Astrocyte (in vitro differentiated cells and primary cell): ENCODE results near the gene WDR36. TPM values are rescaled to one million over a fixed set of nuclear protein-coding genes. Genes with fewer than 3 reads are reported as not detected.

ENCODE experiments used
- DNase-seq: peaks from one replicate; pipeline ENCODE4 v3.0.0-alpha.2; 2010; ENCODE audit warnings: low read depth
- FAIRE-seq: peaks from 2 replicates; lab custom pipeline; 2011; peaks lifted over from hg19 to GRCh38; lab: Jason Lieb, UNC
- H2AFZ ChIP-seq: 2 replicates; pipeline ENCODE4 v1.6.0; 2012; ENCODE audit warnings: low read depth, low read length, inconsistent platforms
- H3K27ac ChIP-seq: 2 replicates; pipeline ENCODE4 v1.5.1; 2011; ENCODE audit warnings: low read depth, low read length, inconsistent platforms
- H3K27me3 ChIP-seq: 2 replicates; pipeline ENCODE4 v1.6.0; 2011; ENCODE audit warnings: low read length, inconsistent platforms; ENCODE audit not compliant: insufficient read depth
- H3K36me3 ChIP-seq: 2 replicates; pipeline ENCODE4 v1.5.1; 2011; ENCODE audit warnings: low read length, inconsistent platforms; ENCODE audit not compliant: insufficient read depth
- H3K4me1 ChIP-seq: 2 replicates; pipeline ENCODE4 v1.5.1; 2011; ENCODE audit warnings: low read length, inconsistent platforms; ENCODE audit not compliant: insufficient read depth
- H3K4me2 ChIP-seq: 2 replicates; pipeline ENCODE4 v1.6.0; 2012; ENCODE audit warnings: low read length, inconsistent platforms
- H3K4me3 ChIP-seq: 2 replicates; pipeline ENCODE4 v1.5.1; 2011; ENCODE audit warnings: low read depth, mild to moderate bottlenecking, low read length, inconsistent platforms; ENCODE audit not compliant: insufficient read depth
- H3K79me2 ChIP-seq: 2 replicates; pipeline ENCODE4 v1.6.0; 2012; ENCODE audit warnings: mild to moderate bottlenecking, low read length, inconsistent platforms; ENCODE audit not compliant: insufficient read depth
- H3K9ac ChIP-seq: 2 replicates; pipeline ENCODE4 v1.6.0; 2012; ENCODE audit warnings: mild to moderate bottlenecking, low read length, inconsistent platforms
- H3K9me3 ChIP-seq: 2 replicates; pipeline ENCODE4 v1.5.1; 2012; ENCODE audit warnings: low read depth, mild to moderate bottlenecking, low read length, inconsistent platforms; ENCODE audit not compliant: insufficient read depth
- H4K20me1 ChIP-seq: 2 replicates; pipeline ENCODE4 v1.6.0; 2012; ENCODE audit warnings: low read length, inconsistent platforms; ENCODE audit not compliant: insufficient read depth
- H3K27ac Mint-ChIP-seq: one replicate; pipeline ENCODE4 v1.8.0; 2021; ENCODE audit warnings: mild to moderate bottlenecking, mixed read lengths; ENCODE audit not compliant: unreplicated experiment
- H3K27me3 Mint-ChIP-seq: one replicate; pipeline ENCODE4 v1.8.0; 2021; ENCODE audit warnings: low read depth, mixed read lengths; ENCODE audit not compliant: unreplicated experiment
- H3K36me3 Mint-ChIP-seq: one replicate; pipeline ENCODE4 v1.8.0; 2021; ENCODE audit warnings: low read depth, mixed read lengths; ENCODE audit not compliant: unreplicated experiment
- H3K4me1 Mint-ChIP-seq: one replicate; pipeline ENCODE4 v1.8.0; 2021; ENCODE audit warnings: low read depth, mixed read lengths; ENCODE audit not compliant: unreplicated experiment
- H3K4me3 Mint-ChIP-seq: one replicate; pipeline ENCODE4 v1.8.0; 2021; ENCODE audit warnings: mild to moderate bottlenecking, moderate library complexity, mixed read lengths; ENCODE audit not compliant: unreplicated experiment
- H3K9me3 Mint-ChIP-seq: one replicate; pipeline ENCODE4 v1.8.0; 2021; ENCODE audit warnings: mild to moderate bottlenecking, mixed read lengths; ENCODE audit not compliant: unreplicated experiment
- CTCF ChIP-seq: IDR thresholded peaks from 2 replicates; pipeline ENCODE4 v1.5.1; 2011; ENCODE audit warnings: low read depth, mild to moderate bottlenecking, inconsistent platforms, low read length, moderate library complexity; ENCODE audit not compliant: insufficient read depth
- EZH2 ChIP-seq: IDR thresholded peaks from 2 replicates; pipeline ENCODE4 v1.6.1; 2012; ENCODE audit warnings: mild to moderate bottlenecking, low read length, inconsistent platforms; ENCODE audit not compliant: insufficient read depth
- total RNA-seq: library from RNA; stranded (reverse); gene quantifications from 2 replicates; pipeline ENCODE4 v1.2.1, GENCODE V29; 2021

WDR36 gene
- total RNA-seq, 1 donor from 2014 or later: 33.4 TPM

GRCh38 chr5:111121926-111122325 is 29.8 kb downstream of the WDR36 start:
- Mint-ChIP-seq H3K27me3 (no peaks in the 10 kb centered on the region), H3K9me3 (no peaks in the 10 kb centered on the region), H3K27ac (no peak overlapping the region), H3K4me3 (no peak overlapping the region), H3K36me3 (peaks cover 5% of the 10 kb centered on the region), H3K4me1 (peaks cover 16% of the 10 kb centered on the region)
- Histone ChIP-seq H3K4me2 (no peak overlapping the region), H4K20me1 (no peaks in the 10 kb centered on the region), H3K27me3 (no peaks in the 10 kb centered on the region), H3K79me2 (peaks cover 5% of the 10 kb centered on the region), H3K9ac (no peak overlapping the region), H3K9me3 (no peaks in the 10 kb centered on the region), H3K36me3 (peaks cover 48% of the 10 kb centered on the region), H3K4me1 (no peaks in the 10 kb centered on the region), H3K4me3 (no peak overlapping the region), H2AFZ (no peak overlapping the region), H3K27ac (no peak overlapping the region)
- no peak for DNase-seq
- TF ChIP-seq CTCF: no peak
- no peak for TF ChIP-seq EZH2
- no peak for FAIRE-seq

GRCh38 chr5:111122398-111122797 is 30.2 kb downstream of the WDR36 start:
- no peak overlapping the region for H3K27ac Mint-ChIP-seq
- TF ChIP-seq EZH2 (no peak), CTCF (no peak)
- no peaks in the 10 kb centered on the region for H3K27me3 Mint-ChIP-seq
- peaks cover 19% of the 10 kb centered on the region for H3K4me1 Mint-ChIP-seq
- no peak overlapping the region for H3K4me3 Mint-ChIP-seq
- peaks cover 5% of the 10 kb centered on the region for H3K36me3 Mint-ChIP-seq
- no peaks in the 10 kb centered on the region for H3K4me1 ChIP-seq
- H3K9ac ChIP-seq: no peak overlapping the region
- H3K79me2 ChIP-seq: peaks cover 5% of the 10 kb centered on the region
- no peak overlapping the region for H2AFZ ChIP-seq
- no peaks in the 10 kb centered on the region for H3K9me3 Mint-ChIP-seq
- no peak overlapping the region for H3K4me3 ChIP-seq
- H3K27me3 ChIP-seq: no peaks in the 10 kb centered on the region
- no peaks in the 10 kb centered on the region for H4K20me1 ChIP-seq
- H3K4me2 ChIP-seq: no peak overlapping the region
- H3K36me3 ChIP-seq: peaks cover 48% of the 10 kb centered on the region
- DNase-seq (no peak), FAIRE-seq (no peak)
- H3K9me3 ChIP-seq: no peaks in the 10 kb centered on the region
- no peak overlapping the region for H3K27ac ChIP-seq

- no peak overlapping the region for H3K4me3 ChIP-seq
- no peak overlapping the region for H2AFZ ChIP-seq
- no peak overlapping the region for H3K4me2 ChIP-seq
- Mint-ChIP-seq H3K9me3 (no peaks in the 10 kb centered on the region), H3K4me1 (peaks cover 29% of the 10 kb centered on the region), H3K27ac (peak overlapping the region; percentile 29), H3K36me3 (peaks cover 7% of the 10 kb centered on the region), H3K27me3 (no peaks in the 10 kb centered on the region), H3K4me3 (no peak overlapping the region)
- TF ChIP-seq EZH2: no peak
- TF ChIP-seq CTCF: no peak
- no peak overlapping the region for H3K9ac ChIP-seq
- no peak for FAIRE-seq
- H3K36me3 ChIP-seq: peaks cover 39% of the 10 kb centered on the region
- no peak overlapping the region for H3K27ac ChIP-seq
- no peak for DNase-seq
- H3K4me1 ChIP-seq: no peaks in the 10 kb centered on the region
- no peaks in the 10 kb centered on the region for H3K9me3 ChIP-seq
- H3K27me3 ChIP-seq: no peaks in the 10 kb centered on the region
- H3K79me2 ChIP-seq: no peaks in the 10 kb centered on the region
- no peaks in the 10 kb centered on the region for H4K20me1 ChIP-seq
Measured at GRCh38 chr5:111124793-111125192, 32.6 kb downstream of the WDR36 start.
